Peyer's patch (tissue), 4 donors: Measurements from ENCODE around the gene VMO1.

ENCODE experiments used
- POLR2A ChIP-seq, 2 donors: fragments of 450-650 bp; IDR thresholded peaks; one replicate each; pipeline ENCODE4 v1.5.1; 2017; ENCODE audit warnings: antibody characterized with exemption in 2 of 2, mild to moderate bottlenecking in 2 of 2, moderate library complexity in 2 of 2
- TF ChIP-seq, protein P1 (sequence below), 6 experiments: fragments of 450-650 bp in 4 of 6; fragments of 200-600 bp in 2 of 6; sonication (generic) in 1 of 6; IDR thresholded peaks; one replicate each; pipeline ENCODE4 v1.5.1; 2017 to 2019; ENCODE audit warnings: antibody characterized with exemption in 6 of 6, mild to moderate bottlenecking in 3 of 6, moderate library complexity in 1 of 6

DNA sequence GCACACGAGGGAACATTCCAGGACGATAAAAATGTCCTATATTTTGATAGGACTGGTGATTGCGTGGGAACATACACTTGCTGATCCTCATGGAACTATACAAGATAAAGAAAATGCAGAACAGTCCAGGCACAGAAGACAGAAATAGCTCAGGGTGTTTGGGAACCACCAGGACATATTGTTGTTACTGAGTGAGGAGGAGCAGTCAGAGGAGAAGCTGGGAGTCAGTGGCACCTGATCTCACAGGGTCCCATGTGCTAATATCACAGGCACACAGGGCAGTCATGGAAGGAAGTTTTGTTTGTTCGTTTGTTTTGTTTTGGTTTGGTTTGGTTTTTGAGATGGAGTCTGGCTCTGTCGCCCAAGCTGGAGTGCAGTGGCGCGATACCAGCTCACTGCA is 26.5 kb upstream of the VMO1 start:
- TF ChIP-seq, protein P1, sequence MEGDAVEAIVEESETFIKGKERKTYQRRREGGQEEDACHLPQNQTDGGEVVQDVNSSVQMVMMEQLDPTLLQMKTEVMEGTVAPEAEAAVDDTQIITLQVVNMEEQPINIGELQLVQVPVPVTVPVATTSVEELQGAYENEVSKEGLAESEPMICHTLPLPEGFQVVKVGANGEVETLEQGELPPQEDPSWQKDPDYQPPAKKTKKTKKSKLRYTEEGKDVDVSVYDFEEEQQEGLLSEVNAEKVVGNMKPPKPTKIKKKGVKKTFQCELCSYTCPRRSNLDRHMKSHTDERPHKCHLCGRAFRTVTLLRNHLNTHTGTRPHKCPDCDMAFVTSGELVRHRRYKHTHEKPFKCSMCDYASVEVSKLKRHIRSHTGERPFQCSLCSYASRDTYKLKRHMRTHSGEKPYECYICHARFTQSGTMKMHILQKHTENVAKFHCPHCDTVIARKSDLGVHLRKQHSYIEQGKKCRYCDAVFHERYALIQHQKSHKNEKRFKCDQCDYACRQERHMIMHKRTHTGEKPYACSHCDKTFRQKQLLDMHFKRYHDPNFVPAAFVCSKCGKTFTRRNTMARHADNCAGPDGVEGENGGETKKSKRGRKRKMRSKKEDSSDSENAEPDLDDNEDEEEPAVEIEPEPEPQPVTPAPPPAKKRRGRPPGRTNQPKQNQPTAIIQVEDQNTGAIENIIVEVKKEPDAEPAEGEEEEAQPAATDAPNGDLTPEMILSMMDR (IDR thresholded peaks at IDR 0.05), result no peak
- no peak for TF ChIP-seq POLR2A (IDR thresholded peaks at IDR 0.05)
